ENCODE data around the gene PTPRH.

DNA sequence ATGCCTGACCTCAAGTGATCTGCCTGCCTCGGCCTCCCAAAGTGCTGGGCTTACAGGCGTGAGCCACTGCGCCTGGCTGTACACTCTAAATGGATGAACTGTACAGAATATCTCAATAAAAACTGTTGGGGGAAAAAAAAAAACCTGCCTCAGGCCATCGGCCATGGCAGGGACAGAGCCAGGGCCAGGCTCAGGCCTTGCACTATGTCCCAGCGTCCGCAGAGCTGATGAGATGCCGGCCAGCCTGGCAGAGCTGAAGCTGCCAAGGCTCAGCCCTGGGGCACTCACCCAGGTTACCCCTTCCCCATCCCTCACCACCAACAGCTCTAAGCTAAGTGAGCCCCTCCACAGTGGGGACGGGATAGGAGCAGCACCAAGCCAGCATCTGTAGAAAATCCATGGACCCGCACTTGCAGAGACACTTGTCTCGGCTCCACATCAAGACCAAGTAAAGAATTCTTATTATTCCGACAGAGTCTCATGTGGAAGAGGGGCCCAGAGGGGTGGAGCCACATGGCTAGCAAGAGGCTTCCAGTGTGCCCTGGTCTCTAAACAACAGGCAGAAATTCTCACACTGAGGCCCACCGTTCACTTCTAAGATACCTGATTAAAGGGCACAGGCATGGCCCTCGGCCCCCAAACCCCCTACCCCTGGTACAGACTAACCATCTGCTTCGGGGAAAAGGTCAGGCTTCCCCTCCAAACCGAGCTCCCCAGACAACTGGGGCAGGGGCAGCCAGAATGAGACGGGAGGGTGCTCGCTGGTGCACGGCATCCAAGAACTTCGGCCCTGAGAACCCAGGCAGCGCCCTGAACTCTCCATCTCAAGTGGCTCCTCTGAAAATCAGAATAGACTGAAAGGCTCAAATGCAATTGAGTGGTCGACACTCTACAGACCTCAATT, 43.7 kb upstream of the PTPRH start:
- TF ChIP-seq CTCF (IDR thresholded peaks at IDR 0.05) (no peak), POLR2A (IDR thresholded peaks at IDR 0.05) (no peak)
